CD4-positive, alpha-beta T cell treated with Interleukin-4 for 4 hours (primary cell): ENCODE data around the gene PXK.
A peak's percentile ranks its signal among the peaks of the same experiment; 100 is the strongest.
"Not testable (repeated sequence)": the region's sequence is repeated elsewhere in the genome, so short reads cannot be mapped to it uniquely, and the experiment has no call there.

Experiments
- DNase-seq: peaks from one replicate; pipeline ENCODE4 v3.0.0-alpha.2; 2020

Gene PXK

GRCh38 chr3:58323529-58324390, 8.9 kb upstream of the PXK start:
- DNase-seq = no peak

GRCh38 chr3:58324391-58325390, 8.0 kb upstream of the PXK start:
- DNase-seq = peak; percentile 11

GRCh38 chr3:58325525-58325992, 7.1 kb upstream of the PXK start:
- DNase-seq = no peak

- no peak for DNase-seq
Measured at GRCh38 chr3:58326267-58326900, 6.3 kb upstream of the PXK start.

GRCh38 chr3:58329150-58329921, 3.4 kb upstream of the PXK start:
- DNase-seq = no peak

GRCh38 chr3:58329922-58330413, 2.7 kb upstream of the PXK start:
- DNase-seq = no peak

- no peak for DNase-seq
Measured at GRCh38 chr3:58331593-58332152, 1.0 kb upstream of the PXK start.

GRCh38 chr3:58333206-58334012, 717 bp downstream of the PXK start:
- DNase-seq = peak; percentile 15

- no peak for DNase-seq
Measured at GRCh38 chr3:58334013-58334321, 1.3 kb downstream of the PXK start.

- DNase-seq = no peak
Measured at GRCh38 chr3:58334506-58334884, 1.8 kb downstream of the PXK start.

GRCh38 chr3:58335652-58335947, 2.9 kb downstream of the PXK start:
- DNase-seq = no peak

GRCh38 chr3:58336135-58336882, 3.6 kb downstream of the PXK start:
- no peak for DNase-seq

GRCh38 chr3:58337190-58337589, 4.5 kb downstream of the PXK start:
- DNase-seq = no peak

GRCh38 chr3:58339146-58339545, 6.5 kb downstream of the PXK start:
- not testable (repeated sequence) for DNase-seq

- no peak for DNase-seq
Measured at GRCh38 chr3:58340594-58341244, 8.0 kb downstream of the PXK start.

- no peak for DNase-seq
Measured at GRCh38 chr3:58341376-58341775, 8.7 kb downstream of the PXK start.

GRCh38 chr3:58342676-58343075, 10.0 kb downstream of the PXK start:
- no peak for DNase-seq

- no peak for DNase-seq
Measured at GRCh38 chr3:58345457-58345856, 12.8 kb downstream of the PXK start.

- DNase-seq = no peak
Measured at GRCh38 chr3:58346368-58346767, 13.7 kb downstream of the PXK start.

GRCh38 chr3:58347984-58348383, 15.3 kb downstream of the PXK start:
- no peak for DNase-seq
